Gastrocnemius medialis (tissue), 4 donors: ENCODE measurements around the gene KMT2A. TPM values are rescaled to one million over a fixed set of nuclear protein-coding genes. Genes with fewer than 3 reads are reported as not detected.
"Not testable (repeated sequence)": the region's sequence is repeated elsewhere in the genome, so short reads cannot be mapped to it uniquely, and the experiment has no call there.

Experiments used
- ATAC-seq, 2 donors: fragments of 150-250 bp; one replicate each; pipeline ENCODE4 v1.9.1; 2016
- DNase-seq, 2 donors: peaks; one replicate each; pipeline ENCODE4 v3.0.0-alpha.2; 2019
- H3K27ac ChIP-seq, 4 donors: fragments of 200-600 bp; sonication (generic); 1 replicate in 1 of 4; 2 replicates in 3 of 4; pipeline ENCODE4 v1.5.1; 2016 to 2018; ENCODE audit warnings: mild to moderate bottlenecking in 2 of 4, moderate library complexity in 1 of 4
- H3K27me3 ChIP-seq, 3 donors: fragments of 200-600 bp; sonication (generic) in 2 of 3; 1 replicate in 1 of 3; 2 replicates in 2 of 3; pipeline versions ENCODE4 v1.5.1 to v1.6.0; 2016 to 2019; ENCODE audit warnings: mild to moderate bottlenecking in 1 of 3, moderate library complexity in 1 of 3
- H3K36me3 ChIP-seq, 2 donors: fragments of 200-600 bp; sonication (generic) in 1 of 2; one replicate each; pipeline ENCODE4 v1.5.1; 2017 to 2018
- H3K4me1 ChIP-seq, 2 donors: fragments of 200-600 bp; sonication (generic) in 1 of 2; one replicate each; pipeline ENCODE4 v1.5.1; 2016 to 2017; ENCODE audit warnings: mild to moderate bottlenecking in 2 of 2
- H3K4me3 ChIP-seq, 4 donors: fragments of 200-600 bp; sonication (generic) in 3 of 4; 1 replicate in 1 of 4; 2 replicates in 3 of 4; pipeline ENCODE4 v1.5.1; 2016 to 2019; ENCODE audit warnings: mild to moderate bottlenecking in 2 of 4
- H3K9me3 ChIP-seq, 3 donors: fragments of 200-600 bp; sonication (generic) in 2 of 3; 1 replicate in 1 of 3; 2 replicates in 2 of 3; pipeline ENCODE4 v1.5.1; 2016 to 2019
- POLR2A ChIP-seq, 2 donors: fragments of 450-650 bp; IDR thresholded peaks; one replicate each; pipeline ENCODE4 v1.6.1; 2017; ENCODE audit warnings: antibody characterized with exemption in 2 of 2, mild to moderate bottlenecking in 2 of 2, moderate library complexity in 2 of 2
- in situ Hi-C, 4 donors: fragments of 200-750 bp; cut with MboI; loops; one replicate each; pipeline versions ENCODE4 v1.15.0 to v1.8.0; 2017; ENCODE audit warnings: low sequenced_read_pairs in 4 of 4
- intact Hi-C: fragments of 100-400 bp; cut with DNase I; formaldehyde crosslinking; loops from one replicate; pipeline ENCODE4 v1.15.1; 2023; ENCODE audit warnings: low total_unique reads
- total RNA-seq, 4 donors: library from RNA; depleted of rRNA; stranded (reverse); fragments of >200 nt; gene quantifications; one replicate each; pipeline versions ENCODE4 v1.1.0 to v1.2.3, GENCODE V29; 2016
- TF ChIP-seq, protein P1 (sequence below), 5 experiments: fragments of 450-650 bp in 3 of 5; fragments of 200-600 bp in 2 of 5; sonication (generic) in 2 of 5; IDR thresholded peaks in 4 of 5; conservative IDR thresholded peaks in 1 of 5; 1 replicate in 4 of 5; 2 replicates in 1 of 5; pipeline ENCODE4 v1.5.1; 2016 to 2019; ENCODE audit warnings: antibody characterized with exemption in 5 of 5, mild to moderate bottlenecking in 3 of 5, moderate library complexity in 3 of 5

KMT2A gene
- total RNA-seq, 4 donors from 2014 or later, result 24.3 to 55.6 (median 27.9) TPM

DNA sequence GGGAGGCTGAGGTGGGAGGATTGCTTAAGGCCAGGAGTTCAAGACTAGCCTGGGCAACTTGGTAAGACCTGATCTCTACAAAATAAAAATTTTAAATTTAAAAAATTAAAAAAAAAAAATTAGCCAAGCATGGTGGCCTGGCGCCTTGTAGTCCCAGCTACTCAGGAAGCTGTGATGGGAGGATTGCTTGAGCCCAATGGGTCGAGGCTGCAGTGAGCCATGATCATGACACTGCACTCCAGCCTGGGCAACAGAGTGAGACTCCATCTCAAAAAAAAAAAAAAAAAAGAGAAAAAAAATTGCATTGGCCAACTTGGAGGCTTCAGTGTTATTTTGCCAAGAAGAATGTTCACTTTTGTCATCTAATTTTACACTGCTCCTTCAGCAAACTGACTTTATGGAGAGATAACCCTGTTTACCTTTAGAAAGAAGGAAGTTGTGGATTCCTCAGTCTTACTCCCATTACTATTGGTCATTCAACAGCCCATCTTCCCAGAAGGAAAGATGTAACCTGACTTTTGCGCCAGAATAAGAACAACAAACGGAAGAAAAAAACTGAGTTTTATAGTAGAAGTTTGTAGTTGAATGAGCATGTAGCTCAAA lies 13.1 kb downstream of the KMT2A start:
- TF ChIP-seq, protein P1, sequence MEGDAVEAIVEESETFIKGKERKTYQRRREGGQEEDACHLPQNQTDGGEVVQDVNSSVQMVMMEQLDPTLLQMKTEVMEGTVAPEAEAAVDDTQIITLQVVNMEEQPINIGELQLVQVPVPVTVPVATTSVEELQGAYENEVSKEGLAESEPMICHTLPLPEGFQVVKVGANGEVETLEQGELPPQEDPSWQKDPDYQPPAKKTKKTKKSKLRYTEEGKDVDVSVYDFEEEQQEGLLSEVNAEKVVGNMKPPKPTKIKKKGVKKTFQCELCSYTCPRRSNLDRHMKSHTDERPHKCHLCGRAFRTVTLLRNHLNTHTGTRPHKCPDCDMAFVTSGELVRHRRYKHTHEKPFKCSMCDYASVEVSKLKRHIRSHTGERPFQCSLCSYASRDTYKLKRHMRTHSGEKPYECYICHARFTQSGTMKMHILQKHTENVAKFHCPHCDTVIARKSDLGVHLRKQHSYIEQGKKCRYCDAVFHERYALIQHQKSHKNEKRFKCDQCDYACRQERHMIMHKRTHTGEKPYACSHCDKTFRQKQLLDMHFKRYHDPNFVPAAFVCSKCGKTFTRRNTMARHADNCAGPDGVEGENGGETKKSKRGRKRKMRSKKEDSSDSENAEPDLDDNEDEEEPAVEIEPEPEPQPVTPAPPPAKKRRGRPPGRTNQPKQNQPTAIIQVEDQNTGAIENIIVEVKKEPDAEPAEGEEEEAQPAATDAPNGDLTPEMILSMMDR (IDR thresholded peaks at IDR 0.05 in 4 of 5, conservative IDR thresholded peaks at IDR 0.05 in 1 of 5), result no peak
- no peak for TF ChIP-seq POLR2A (IDR thresholded peaks at IDR 0.05)
- Histone ChIP-seq H3K36me3 (no peaks in the 10 kb centered on the region), H3K9me3 (no peaks in the 10 kb centered on the region), H3K27ac (no peak overlapping the region), H3K4me3 (no peak overlapping the region), H3K4me1 (peaks cover 20 to 26% of the 10 kb centered on the region in 2 donors), H3K27me3 (no peaks in the 10 kb centered on the region)
- intact Hi-C loops, result no loop called here
- in situ Hi-C loops, result no loop called here
- ATAC-seq, result no peak
- no peak for DNase-seq

GRCh38 chr11:118450451-118450850 lies 14.2 kb downstream of the KMT2A start:
- no peak for TF ChIP-seq POLR2A (IDR thresholded peaks at IDR 0.05)
- TF ChIP-seq, protein P1 (IDR thresholded peaks at IDR 0.05 in 4 of 5, conservative IDR thresholded peaks at IDR 0.05 in 1 of 5), result no peak
- H3K4me1 ChIP-seq, result peaks cover 13 to 19% of the 10 kb centered on the region in 2 donors
- intact Hi-C loops (loop anchor here (10.0 kb wide), 1 partner anchor 566 kb away; no protein-coding TSS in a partner anchor), in situ Hi-C loops (no loop called here)
- no peaks in the 10 kb centered on the region for H3K27me3 ChIP-seq
- no peak overlapping the region for H3K27ac ChIP-seq
- H3K4me3 ChIP-seq, result no peak overlapping the region
- DNase-seq (no peak), ATAC-seq (no peak)
- H3K36me3 ChIP-seq, result no peaks in the 10 kb centered on the region
- no peaks in the 10 kb centered on the region for H3K9me3 ChIP-seq

- in situ Hi-C loops, result no loop called here
- H3K27me3 ChIP-seq, result no peaks in the 10 kb centered on the region
These were observed 25.9 kb downstream of the KMT2A start for GRCh38 chr11:118462178-118462577.

DNA sequence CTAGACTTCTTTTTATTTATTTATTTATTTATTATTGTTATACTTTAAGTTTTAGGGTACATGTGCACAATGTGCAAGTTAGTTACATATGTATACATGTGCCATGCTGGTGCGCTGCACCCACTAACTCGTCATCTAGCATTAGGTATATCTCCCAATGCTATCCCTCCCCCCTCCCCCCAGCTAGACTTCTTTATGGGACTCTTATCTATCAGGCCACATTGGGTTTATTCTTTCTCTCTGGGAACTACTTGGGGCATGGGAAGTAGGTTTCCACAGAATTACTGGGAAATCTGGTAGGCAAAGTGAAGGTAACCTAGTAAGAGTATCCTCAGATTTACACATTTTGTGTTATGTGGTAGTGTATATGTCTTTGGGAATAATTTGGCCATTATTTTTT lies 32.7 kb downstream of the KMT2A start:
- in situ Hi-C loops, DNase-seq, H3K27ac ChIP-seq, H3K4me3 ChIP-seq, H3K9me3 ChIP-seq, intact Hi-C loops, ATAC-seq, H3K27me3 ChIP-seq: not testable (repeated sequence)
- H3K36me3 ChIP-seq, result peaks cover 0 to 19% of the 10 kb centered on the region in 2 donors
- peaks cover 0 to 13% of the 10 kb centered on the region in 2 donors for H3K4me1 ChIP-seq

More at GRCh38 chr11:118462178-118462577, 25.9 kb downstream of the KMT2A start:
- TF ChIP-seq POLR2A (IDR thresholded peaks at IDR 0.05), result no peak
- TF ChIP-seq, protein P1 (IDR thresholded peaks at IDR 0.05 in 4 of 5, conservative IDR thresholded peaks at IDR 0.05 in 1 of 5), result no peak
- peaks cover 0 to 3% of the 10 kb centered on the region in 2 donors for H3K4me1 ChIP-seq
- no peak overlapping the region for H3K27ac ChIP-seq
- H3K36me3 ChIP-seq, result no peaks in the 10 kb centered on the region
- no peaks in the 10 kb centered on the region for H3K9me3 ChIP-seq
- intact Hi-C loops, result no loop called here
- ATAC-seq (no peak), DNase-seq (no peak)
- H3K4me3 ChIP-seq, result no peak overlapping the region

DNA sequence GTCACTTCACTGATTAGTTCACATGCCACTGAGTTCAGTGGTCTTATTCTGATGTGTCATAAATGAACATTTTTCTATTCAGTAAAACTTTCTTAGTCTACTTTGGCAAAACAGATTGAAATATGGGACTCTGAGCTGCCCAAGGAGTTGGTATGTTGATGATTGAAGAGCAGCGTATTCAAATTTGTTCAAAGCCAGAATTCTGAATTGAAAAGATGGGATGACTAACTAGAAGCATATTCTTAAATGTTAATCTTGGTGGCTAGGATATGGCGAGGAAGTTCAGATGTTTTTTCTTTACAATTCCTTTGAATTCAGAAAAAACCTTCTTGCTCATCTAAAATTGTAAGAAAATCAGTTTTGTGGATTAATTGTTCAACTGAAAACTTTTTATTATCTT lies 34.7 kb downstream of the KMT2A start:
- ATAC-seq (no peak), DNase-seq (no peak)
- intact Hi-C loops, result no loop called here
- in situ Hi-C loops, result no loop called here
- H3K4me3 ChIP-seq, result no peak overlapping the region
- H3K4me1 ChIP-seq, result peaks cover 0 to 13% of the 10 kb centered on the region in 2 donors
- no peaks in the 10 kb centered on the region for H3K9me3 ChIP-seq
- TF ChIP-seq, protein P1 (IDR thresholded peaks at IDR 0.05 in 4 of 5, conservative IDR thresholded peaks at IDR 0.05 in 1 of 5), result no peak
- no peak for TF ChIP-seq POLR2A (IDR thresholded peaks at IDR 0.05)
- peaks cover 0 to 19% of the 10 kb centered on the region in 2 donors for H3K36me3 ChIP-seq
- H3K27ac ChIP-seq, result no peak overlapping the region
- no peaks in the 10 kb centered on the region for H3K27me3 ChIP-seq
